Endometrium (tissue), 2 donors: ENCODE data around the gene ZACN.

Source experiments
- FAIRE-seq: peaks from 2 replicates; lab custom pipeline; 2012; peaks lifted over from hg19 to GRCh38; lab: Jason Lieb, UNC
- donor health status: control.
- donor health status: control.

Gene ZACN

GRCh38 chr17:76103274-76104139 lies 24.5 kb downstream of the ZACN start, which contains the start of gene EXOC7:
Gene EXOC7, minus strand, starts transcription at chr17:76103787. Its CDS starts 95 bp downstream, at chr17:76103692.
- no peak for FAIRE-seq

GRCh38 chr17:76104140-76104895 lies 25.3 kb downstream of the ZACN start:
- no peak for FAIRE-seq

- no peak for FAIRE-seq
These were observed 25.9 kb downstream of the ZACN start for GRCh38 chr17:76104896-76105231.

DNA sequence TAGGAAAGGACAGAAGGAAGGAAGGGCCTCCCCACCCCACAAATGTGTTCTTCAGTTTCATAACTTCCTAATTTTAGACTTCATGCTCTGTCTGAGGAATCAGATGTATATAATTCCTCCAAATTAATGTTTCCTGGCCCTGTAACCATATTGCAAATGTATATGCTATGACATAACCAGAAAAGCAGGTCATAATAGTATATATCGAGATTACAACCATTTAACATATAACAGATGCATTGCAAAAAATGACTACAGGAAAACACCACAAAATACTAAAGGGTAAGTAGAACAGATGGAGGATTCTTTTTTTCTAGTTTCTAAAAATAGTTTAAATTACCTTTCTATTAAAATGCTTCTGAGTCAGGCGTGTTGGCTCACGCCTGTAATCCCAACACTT lies 27.7 kb downstream of the ZACN start:
- no peak for FAIRE-seq

- no peak for FAIRE-seq
These were observed 28.5 kb downstream of the ZACN start for GRCh38 chr17:76107509-76107908.

DNA sequence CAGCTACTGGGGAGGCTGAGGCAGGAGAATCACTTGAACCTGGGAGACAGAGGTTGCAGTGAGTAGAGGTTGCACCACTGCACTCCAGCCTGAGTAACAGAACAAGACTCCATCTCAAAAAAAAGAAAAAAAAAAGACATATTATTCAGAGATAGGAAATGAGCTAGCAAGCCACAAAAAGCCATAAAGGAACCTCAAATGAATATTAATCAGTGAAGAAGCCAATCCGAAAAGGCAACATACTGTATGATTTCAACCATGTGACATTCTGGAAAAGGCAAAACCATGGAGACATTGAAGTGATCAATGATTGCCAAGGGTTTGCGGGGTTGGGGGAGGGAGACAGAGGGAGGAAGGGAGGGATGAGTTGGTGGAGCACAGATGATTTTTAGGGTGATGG lies 33.0 kb downstream of the ZACN start:
- FAIRE-seq = no peak

- FAIRE-seq = no peak
These were observed 36.3 kb downstream of the ZACN start for GRCh38 chr17:76115138-76115754.

GRCh38 chr17:76119409-76120371 lies 40.7 kb downstream of the ZACN start:
- FAIRE-seq = no peak

DNA sequence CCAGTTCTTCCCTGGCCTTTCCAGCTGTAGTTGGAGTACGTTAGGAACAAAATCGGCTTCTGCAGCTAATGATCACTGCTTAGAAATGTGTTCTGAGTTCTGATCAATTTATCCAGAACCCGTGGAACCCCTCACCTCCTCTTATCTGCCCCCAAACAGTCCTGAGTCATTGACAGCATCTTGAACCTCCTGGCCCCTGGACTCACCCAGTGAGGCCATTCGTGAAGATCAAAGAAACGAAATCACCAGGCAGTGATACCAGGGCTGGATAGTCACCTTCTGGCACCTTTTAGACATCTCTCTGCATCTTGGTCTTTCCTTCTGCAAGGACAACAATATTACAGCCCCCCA lies 41.7 kb downstream of the ZACN start:
- no peak for FAIRE-seq

DNA sequence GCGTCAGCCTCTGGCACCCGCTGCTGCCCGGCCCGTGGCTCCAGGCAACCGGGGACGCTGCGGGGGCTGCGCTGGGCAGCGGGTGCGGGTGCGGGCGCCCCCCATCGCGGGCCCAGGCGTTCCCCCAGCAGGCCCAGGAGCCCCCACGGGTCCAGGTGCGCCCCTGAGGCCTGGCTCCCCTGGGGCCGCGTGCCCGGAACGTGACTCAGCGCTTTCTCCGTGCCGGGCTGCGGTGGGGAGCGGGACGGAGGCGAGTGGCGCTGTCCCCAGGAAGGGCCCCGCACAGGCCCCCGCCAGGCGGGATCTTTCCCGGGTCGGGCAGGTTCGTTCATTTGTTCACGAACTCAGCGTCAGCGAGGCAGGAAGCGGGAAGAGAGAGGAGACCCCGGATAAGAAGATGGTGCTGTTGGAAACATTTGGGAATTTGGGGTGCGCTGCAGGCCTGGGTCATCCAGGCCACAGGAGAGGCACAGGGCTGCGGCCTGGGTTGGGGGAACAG lies 43.0 kb downstream of the ZACN start:
- no peak for FAIRE-seq

GRCh38 chr17:76122431-76123190 lies 43.6 kb downstream of the ZACN start:
- FAIRE-seq = no peak

GRCh38 chr17:76123191-76123499 lies 44.2 kb downstream of the ZACN start:
- no peak for FAIRE-seq

- FAIRE-seq = no peak
These were observed 45.0 kb downstream of the ZACN start for GRCh38 chr17:76123749-76124581.

- FAIRE-seq = no peak
These were observed 45.8 kb downstream of the ZACN start for GRCh38 chr17:76124582-76125390.

- no peak for FAIRE-seq
These were observed 46.4 kb downstream of the ZACN start for GRCh38 chr17:76125391-76125675.

GRCh38 chr17:76125922-76126321 lies 46.9 kb downstream of the ZACN start:
- FAIRE-seq = no peak

- no peak for FAIRE-seq
These were observed 51.5 kb downstream of the ZACN start for GRCh38 chr17:76130473-76130872.

- no peak for FAIRE-seq
These were observed 52.2 kb downstream of the ZACN start for GRCh38 chr17:76131051-76131691.
